HepG2 (cell line): ENCODE results near the gene C10orf67. TPM values are rescaled to one million over a fixed set of nuclear protein-coding genes. Genes with fewer than 3 reads are reported as not detected.
A peak's percentile ranks its signal among the peaks of the same experiment; 100 is the strongest.

ENCODE experiments used
- ATF7-NPFF ChIP-seq: sonication (generic); formaldehyde crosslinking; IDR thresholded peaks from 2 replicates; pipeline ENCODE4 v1.8.1; 2023; ENCODE audit warnings: mild to moderate bottlenecking, low read depth, missing genetic modification reagents, moderate library complexity
- EHMT2 ChIP-seq: fragments of 200-600 bp; sonication (generic); IDR thresholded peaks from 2 replicates; pipeline ENCODE4 v1.7.0; 2017; ENCODE audit warnings: antibody characterized with exemption, low read depth, low read length, borderline replicate concordance
- ERF ChIP-seq: IDR thresholded peaks from 2 replicates; pipeline ENCODE4 v1.6.1; 2018; ENCODE audit warnings: missing biosample characterization, missing genetic modification reagents
- HOXA7 ChIP-seq: sonication (generic); formaldehyde crosslinking; IDR thresholded peaks from 2 replicates; pipeline ENCODE4 v1.8.1; 2022; ENCODE audit warnings: mild to moderate bottlenecking, missing genetic modification reagents, moderate library complexity
- LCORL ChIP-seq, 2 experiments: fragments of 450-650 bp in 1 of 2; sonication (generic) in 1 of 2; formaldehyde crosslinking in 1 of 2; IDR thresholded peaks; 2 replicates each; pipeline versions ENCODE4 v1.5.0 to v1.6.1; 2017 to 2020; ENCODE audit warnings: antibody characterized with exemption in 1 of 2, missing genetic modification reagents in 1 of 2
- MEIS2 ChIP-seq: sonication (generic); formaldehyde crosslinking; IDR thresholded peaks from 2 replicates; pipeline ENCODE4 v1.9.0; 2021; ENCODE audit warnings: mild to moderate bottlenecking, missing genetic modification reagents
- MLX ChIP-seq: IDR thresholded peaks from 2 replicates; pipeline ENCODE4 v1.6.1; 2016
- MXI1 ChIP-seq: IDR thresholded peaks from 3 replicates; pipeline ENCODE4 v1.6.1; 2012; ENCODE audit warnings: low read depth, low read length, inconsistent platforms, borderline replicate concordance
- MYC ChIP-seq: sonication (generic); formaldehyde crosslinking; IDR thresholded peaks from 2 replicates; pipeline ENCODE4 v1.9.0; 2021; ENCODE audit warnings: missing genetic modification reagents, borderline replicate concordance
- NFE2L2 ChIP-seq: fragments of 150-350 bp; IDR thresholded peaks from 2 replicates; pipeline ENCODE4 v1.6.1; 2014; ENCODE audit warnings: low read length
- NFYC ChIP-seq: IDR thresholded peaks from 2 replicates; pipeline ENCODE4 v1.6.1; 2016; ENCODE audit warnings: missing genetic modification reagents, missing compliant biosample characterization
- NR1H2 ChIP-seq: sonication (generic); formaldehyde crosslinking; IDR thresholded peaks from 2 replicates; pipeline ENCODE4 v1.8.1; 2022; ENCODE audit warnings: low read depth, missing genetic modification reagents, borderline replicate concordance
- PHF5A ChIP-seq: IDR thresholded peaks from one replicate; pipeline ENCODE4 v1.6.1; 2018; ENCODE audit warnings: low read depth, missing genetic modification reagents; ENCODE audit not compliant: unreplicated experiment
- SMAD1 ChIP-seq: sonication (generic); formaldehyde crosslinking; IDR thresholded peaks from 2 replicates; pipeline ENCODE4 v1.4.0; 2020; ENCODE audit warnings: missing genetic modification reagents, low read depth, mild to moderate bottlenecking, borderline replicate concordance
- XBP1 ChIP-seq: sonication (generic); formaldehyde crosslinking; IDR thresholded peaks from 2 replicates; pipeline ENCODE4 v1.5.0; 2020; ENCODE audit warnings: missing genetic modification reagents
- ZNF546 ChIP-seq: sonication (generic); formaldehyde crosslinking; conservative IDR thresholded peaks from 2 replicates; pipeline ENCODE4 v1.8.1; 2023; ENCODE audit warnings: mild to moderate bottlenecking, missing genetic modification reagents
- ZNF549 ChIP-seq: sonication (generic); formaldehyde crosslinking; IDR thresholded peaks from 2 replicates; pipeline ENCODE4 v1.5.0; 2020; ENCODE audit warnings: missing genetic modification reagents
- ZNF766 ChIP-seq: sonication (generic); formaldehyde crosslinking; IDR thresholded peaks from 2 replicates; pipeline ENCODE4 v1.5.0; 2020; ENCODE audit warnings: missing genetic modification reagents, borderline replicate concordance
- ZSCAN20 ChIP-seq: sonication (generic); formaldehyde crosslinking; IDR thresholded peaks from 2 replicates; pipeline ENCODE4 v1.4.0; 2020; ENCODE audit warnings: missing genetic modification reagents, mild to moderate bottlenecking, borderline replicate concordance
- ZSCAN9 ChIP-seq: IDR thresholded peaks from 2 replicates; pipeline ENCODE4 v1.6.1; 2016; ENCODE audit warnings: borderline replicate concordance
- polyA plus RNA-seq, 8 experiments: library from polyadenylated mRNA; depleted of rRNA in 3 of 8; stranded (reverse) in 7 of 8; unstranded in 1 of 8; fragments of >200 nt; fragmentation: Illumina TruSeq in 4 of 8; extraction: Trizol in 4 of 8; gene quantifications; 2 replicates each; pipeline versions ENCODE4 v1.2.1 to v1.2.3, GENCODE V29; 2011 to 2016; ENCODE audit warnings: low read depth in 4 of 8, missing spikeins in 1 of 8, mixed read lengths in 1 of 8; ENCODE audit not compliant: insufficient read depth in 1 of 8
- total RNA-seq, 5 experiments: library from RNA; depleted of rRNA; stranded (reverse); fragments of >200 nt; fragmentation: Illumina TruSeq; extraction: Trizol; gene quantifications; 2 replicates each; pipeline ENCODE4 v1.2.3, GENCODE V29; 2016; ENCODE audit warnings: low read depth in 1 of 5
- TF ChIP-seq, protein P1 (sequence below): sonication (generic); formaldehyde crosslinking; IDR thresholded peaks from 2 replicates; pipeline ENCODE4 v1.4.0; 2020; ENCODE audit warnings: low read depth, missing genetic modification reagents
- TF ChIP-seq, protein P2 (sequence below): sonication (generic); formaldehyde crosslinking; IDR thresholded peaks from 2 replicates; pipeline ENCODE4 v1.8.0; 2022; ENCODE audit warnings: mild to moderate bottlenecking, missing genetic modification reagents, borderline replicate concordance
- TF ChIP-seq, protein P3 (sequence below): sonication (generic); formaldehyde crosslinking; IDR thresholded peaks from 2 replicates; pipeline ENCODE4 v1.5.1; 2020; ENCODE audit warnings: mild to moderate bottlenecking, moderate library complexity, missing genetic modification reagents

The C10orf67 gene
- total and polyA plus RNA-seq, 2 of the 13 experiments (the other 11 are each of a cell fraction or from before 2014, with no cell fraction given): not detected

DNA sequence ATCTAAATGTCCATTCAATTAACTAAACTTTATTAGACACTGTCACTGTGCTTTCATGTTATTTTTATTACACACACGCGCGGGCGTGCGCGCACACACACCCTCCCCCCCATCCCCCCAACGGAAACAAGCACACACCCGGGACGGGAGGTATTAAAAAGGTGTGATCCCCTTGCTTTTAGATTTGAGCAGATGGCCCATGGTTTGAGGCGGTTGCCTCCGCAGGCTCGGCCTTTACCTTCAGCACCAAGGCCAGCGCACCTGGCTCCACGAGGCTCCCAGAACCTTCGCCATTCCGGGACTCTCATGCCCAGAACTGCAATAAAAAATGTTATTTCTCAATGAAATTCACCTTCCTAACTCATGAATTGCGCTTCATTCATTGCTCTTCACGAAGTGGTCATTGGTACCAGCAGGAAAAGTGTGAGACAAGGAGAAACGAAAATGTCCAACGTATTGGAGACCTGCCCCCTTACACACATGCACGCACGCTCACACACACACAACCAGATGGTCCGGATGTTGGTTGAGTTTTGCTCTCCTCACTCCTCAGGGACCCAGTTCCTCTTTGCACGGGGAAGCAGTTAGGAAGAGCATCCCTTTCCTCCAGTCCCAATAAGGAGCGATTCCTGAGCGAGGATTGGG is 173.2 kb downstream of the C10orf67 start (continued):
- TF ChIP-seq MLX (CRISPR knock-in tag) (no peak), ERF (CRISPR knock-in tag) (0 out of 2 replicates have a peak, but pooled peaks have one; percentile 30), NR1H2 (no peak), MYC (CRISPR knock-in tag) (peak; percentile 52; the same call in 1 of the 2 replicates), PHF5A (CRISPR knock-in tag) (no peak), ATF7-NPFF (CRISPR knock-in tag) (no peak), NFYC (CRISPR knock-in tag) (no peak), MEIS2 (CRISPR knock-in tag) (0 out of 2 replicates have a peak, but pooled peaks have one; percentile 40), ZSCAN20 (no peak), ZSCAN9 (peak; percentile 69; the same call in 1 of the 2 replicates), ZNF549 (CRISPR knock-in tag) (no peak), HOXA7 (CRISPR knock-in tag) (no peak), XBP1 (no peak), EHMT2 (peak; percentile 86), NFE2L2 (no peak), MXI1 (no peak), ZNF766 (CRISPR knock-in tag) (no peak; the same call in 1 of the 2 replicates), SMAD1 (CRISPR knock-in tag) (no peak), ZNF546 (CRISPR knock-in tag) (no peak), LCORL (IDR thresholded peaks at IDR 0.05) (no peak), LCORL (CRISPR knock-in tag; IDR thresholded peaks at IDR 0.05) (no peak)
- TF ChIP-seq, protein P1, sequence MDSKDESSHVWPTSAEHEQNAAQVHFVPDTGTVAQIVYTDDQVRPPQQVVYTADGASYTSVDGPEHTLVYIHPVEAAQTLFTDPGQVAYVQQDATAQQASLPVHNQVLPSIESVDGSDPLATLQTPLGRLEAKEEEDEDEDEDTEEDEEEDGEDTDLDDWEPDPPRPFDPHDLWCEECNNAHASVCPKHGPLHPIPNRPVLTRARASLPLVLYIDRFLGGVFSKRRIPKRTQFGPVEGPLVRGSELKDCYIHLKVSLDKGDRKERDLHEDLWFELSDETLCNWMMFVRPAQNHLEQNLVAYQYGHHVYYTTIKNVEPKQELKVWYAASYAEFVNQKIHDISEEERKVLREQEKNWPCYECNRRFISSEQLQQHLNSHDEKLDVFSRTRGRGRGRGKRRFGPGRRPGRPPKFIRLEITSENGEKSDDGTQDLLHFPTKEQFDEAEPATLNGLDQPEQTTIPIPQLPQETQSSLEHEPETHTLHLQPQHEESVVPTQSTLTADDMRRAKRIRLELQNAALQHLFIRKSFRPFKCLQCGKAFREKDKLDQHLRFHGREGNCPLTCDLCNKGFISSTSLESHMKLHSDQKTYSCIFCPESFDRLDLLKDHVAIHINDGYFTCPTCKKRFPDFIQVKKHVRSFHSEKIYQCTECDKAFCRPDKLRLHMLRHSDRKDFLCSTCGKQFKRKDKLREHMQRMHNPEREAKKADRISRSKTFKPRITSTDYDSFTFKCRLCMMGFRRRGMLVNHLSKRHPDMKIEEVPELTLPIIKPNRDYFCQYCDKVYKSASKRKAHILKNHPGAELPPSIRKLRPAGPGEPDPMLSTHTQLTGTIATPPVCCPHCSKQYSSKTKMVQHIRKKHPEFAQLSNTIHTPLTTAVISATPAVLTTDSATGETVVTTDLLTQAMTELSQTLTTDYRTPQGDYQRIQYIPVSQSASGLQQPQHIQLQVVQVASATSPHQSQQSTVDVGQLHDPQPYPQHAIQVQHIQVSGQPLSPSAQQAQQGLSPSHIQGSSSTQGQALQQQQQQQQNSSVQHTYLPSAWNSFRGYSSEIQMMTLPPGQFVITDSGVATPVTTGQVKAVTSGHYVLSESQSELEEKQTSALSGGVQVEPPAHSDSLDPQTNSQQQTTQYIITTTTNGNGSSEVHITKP (CRISPR knock-in tag): no peak
- TF ChIP-seq, protein P2, sequence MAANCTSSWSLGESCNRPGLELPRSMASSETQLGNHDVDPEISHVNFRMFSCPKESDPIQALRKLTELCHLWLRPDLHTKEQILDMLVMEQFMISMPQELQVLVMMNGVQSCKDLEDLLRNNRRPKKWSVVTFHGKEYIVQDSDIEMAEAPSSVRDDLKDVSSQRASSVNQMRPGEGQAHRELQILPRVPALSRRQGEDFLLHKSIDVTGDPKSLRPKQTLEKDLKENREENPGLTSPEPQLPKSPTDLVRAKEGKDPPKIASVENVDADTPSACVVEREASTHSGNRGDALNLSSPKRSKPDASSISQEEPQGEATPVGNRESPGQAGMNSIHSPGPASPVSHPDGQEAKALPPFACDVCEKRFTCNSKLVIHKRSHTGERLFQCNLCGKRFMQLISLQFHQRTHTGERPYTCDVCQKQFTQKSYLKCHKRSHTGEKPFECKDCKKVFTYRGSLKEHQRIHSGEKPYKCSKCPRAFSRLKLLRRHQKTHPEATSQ: no peak
- TF ChIP-seq, protein P3, sequence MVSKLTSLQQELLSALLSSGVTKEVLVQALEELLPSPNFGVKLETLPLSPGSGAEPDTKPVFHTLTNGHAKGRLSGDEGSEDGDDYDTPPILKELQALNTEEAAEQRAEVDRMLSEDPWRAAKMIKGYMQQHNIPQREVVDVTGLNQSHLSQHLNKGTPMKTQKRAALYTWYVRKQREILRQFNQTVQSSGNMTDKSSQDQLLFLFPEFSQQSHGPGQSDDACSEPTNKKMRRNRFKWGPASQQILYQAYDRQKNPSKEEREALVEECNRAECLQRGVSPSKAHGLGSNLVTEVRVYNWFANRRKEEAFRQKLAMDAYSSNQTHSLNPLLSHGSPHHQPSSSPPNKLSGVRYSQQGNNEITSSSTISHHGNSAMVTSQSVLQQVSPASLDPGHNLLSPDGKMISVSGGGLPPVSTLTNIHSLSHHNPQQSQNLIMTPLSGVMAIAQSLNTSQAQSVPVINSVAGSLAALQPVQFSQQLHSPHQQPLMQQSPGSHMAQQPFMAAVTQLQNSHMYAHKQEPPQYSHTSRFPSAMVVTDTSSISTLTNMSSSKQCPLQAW: no peak
